CD4-positive, alpha-beta T cell (primary cell): ENCODE measurements around the gene GABRG2. TPM values are rescaled to one million over a fixed set of nuclear protein-coding genes. Genes with fewer than 3 reads are reported as not detected.

Source experiments
- ATAC-seq: fragments of 200-7000 bp; cut with Tn5 transposase; one replicate; pipeline ENCODE4 v1.10.0; 2022; ENCODE audit warnings: mild to moderate bottlenecking; ENCODE audit not compliant: poor library complexity
- CTCF ChIA-PET: fragments of 350-600 bp; sonication (Branson Sonifier 250); formaldehyde crosslinking; loops from one replicate; lab custom pipeline; 2021; ENCODE audit warnings: antibody characterized with exemption, inconsistent platforms; lab: Charles Lee
- POLR2A ChIA-PET: fragments of 350-600 bp; sonication (Branson Sonifier 250); formaldehyde crosslinking; loops from one replicate; lab custom pipeline; 2021; ENCODE audit warnings: antibody characterized with exemption, inconsistent platforms; lab: Charles Lee
- DNase-seq, 14 experiments: peaks; one replicate each; pipeline ENCODE4 v3.0.0-alpha.2; 2013 to 2020; ENCODE audit warnings: mixed read lengths in 2 of 14
- H3K27ac ChIP-seq, 2 donors: one replicate each; pipeline versions ENCODE4 v1.5.1 to v1.7.0; 2013; ENCODE audit warnings: low read length in 2 of 2, low read depth in 1 of 2, mild to moderate bottlenecking in 1 of 2
- H3K27me3 ChIP-seq, 2 experiments: 1 replicate in 1 of 2; 2 replicates in 1 of 2; pipeline versions ENCODE4 v1.6.1 to v1.7.0; 2013; ENCODE audit warnings: low read length in 2 of 2, control low read depth in 1 of 2, mild to moderate bottlenecking in 1 of 2, moderate library complexity in 1 of 2; ENCODE audit not compliant: insufficient read depth in 2 of 2, control insufficient read depth in 1 of 2
- H3K36me3 ChIP-seq: one replicate; pipeline ENCODE4 v1.6.1; 2013; ENCODE audit warnings: low read length, control low read depth; ENCODE audit not compliant: insufficient read depth
- H3K4me1 ChIP-seq: one replicate; pipeline ENCODE4 v1.6.1; 2013; ENCODE audit warnings: low read length, control low read depth; ENCODE audit not compliant: insufficient read depth
- H3K4me3 ChIP-seq: one replicate; pipeline ENCODE4 v1.5.1; 2013; ENCODE audit warnings: mild to moderate bottlenecking, low read length, moderate library complexity
- H3K9me3 ChIP-seq, 2 experiments: 1 replicate in 1 of 2; 2 replicates in 1 of 2; pipeline versions ENCODE4 v1.6.1 to v1.7.0; 2013; ENCODE audit warnings: low read length in 2 of 2, mild to moderate bottlenecking in 2 of 2, control low read depth in 1 of 2, moderate library complexity in 1 of 2; ENCODE audit not compliant: control insufficient read depth in 1 of 2, insufficient read depth in 1 of 2
- H3K27ac Mint-ChIP-seq: one replicate; pipeline ENCODE4 v1.8.0; 2020; ENCODE audit warnings: mixed read lengths
- H3K27me3 Mint-ChIP-seq: one replicate; pipeline ENCODE4 v1.8.0; 2021; ENCODE audit warnings: mixed read lengths
- H3K36me3 Mint-ChIP-seq: one replicate; pipeline ENCODE4 v1.8.0; 2021; ENCODE audit warnings: low read depth, mixed read lengths
- H3K4me1 Mint-ChIP-seq: one replicate; pipeline ENCODE4 v1.8.0; 2021; ENCODE audit warnings: low read depth, mixed read lengths
- H3K4me3 Mint-ChIP-seq: one replicate; pipeline ENCODE4 v1.8.0; 2020; ENCODE audit warnings: mild to moderate bottlenecking, mixed read lengths
- H3K9me3 Mint-ChIP-seq: one replicate; pipeline ENCODE4 v1.8.0; 2020; ENCODE audit warnings: mixed read lengths
- intact Hi-C, 2 experiments: fragments of 100-400 bp; cut with DNase I in 1 of 2; cut with micrococcal nuclease in 1 of 2; formaldehyde crosslinking; loops; one replicate each; pipeline versions ENCODE4 v1.15.1 to v1.9.0; 2023 to 2025; cut with DNase I, micrococcal nuclease
- total RNA-seq, 174 experiments: library from RNA in 2 of 174; stranded (reverse) in 2 of 174; gene quantifications; one replicate each; pipeline ENCODE4 v1.2.3 and lab custom pipeline; 2021 to 2026
- TF ChIP-seq, protein P1 (sequence below): fragments of 200-600 bp; IDR thresholded peaks from one replicate; pipeline ENCODE4 v1.8.0; 2022; ENCODE audit warnings: antibody characterized with exemption, mild to moderate bottlenecking

Gene GABRG2
- total RNA-seq, 2 experiments from 2014 or later = not detected

DNA sequence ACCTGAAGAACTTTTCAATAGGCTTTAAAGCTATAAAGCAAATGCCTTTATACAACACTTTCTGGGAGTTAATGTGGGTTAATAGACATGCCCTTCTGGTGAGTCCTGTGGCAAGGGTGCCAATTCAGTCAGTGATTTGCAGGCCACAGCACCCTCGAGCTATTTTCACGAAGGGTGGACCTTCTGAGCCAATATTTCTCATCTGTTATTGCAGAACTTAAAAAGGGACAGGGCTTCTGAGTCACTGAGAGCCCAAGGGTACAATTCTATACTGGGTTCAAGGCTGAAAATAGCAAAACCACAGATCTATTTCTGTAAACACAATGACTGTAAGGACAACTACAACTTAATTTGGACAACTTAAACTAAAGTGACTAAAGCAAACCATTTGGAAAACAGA lies 92.8 kb downstream of the GABRG2 start:
- ChIA-PET CTCF (no interaction called here), POLR2A (no interaction called here)
- TF ChIP-seq, protein P1, sequence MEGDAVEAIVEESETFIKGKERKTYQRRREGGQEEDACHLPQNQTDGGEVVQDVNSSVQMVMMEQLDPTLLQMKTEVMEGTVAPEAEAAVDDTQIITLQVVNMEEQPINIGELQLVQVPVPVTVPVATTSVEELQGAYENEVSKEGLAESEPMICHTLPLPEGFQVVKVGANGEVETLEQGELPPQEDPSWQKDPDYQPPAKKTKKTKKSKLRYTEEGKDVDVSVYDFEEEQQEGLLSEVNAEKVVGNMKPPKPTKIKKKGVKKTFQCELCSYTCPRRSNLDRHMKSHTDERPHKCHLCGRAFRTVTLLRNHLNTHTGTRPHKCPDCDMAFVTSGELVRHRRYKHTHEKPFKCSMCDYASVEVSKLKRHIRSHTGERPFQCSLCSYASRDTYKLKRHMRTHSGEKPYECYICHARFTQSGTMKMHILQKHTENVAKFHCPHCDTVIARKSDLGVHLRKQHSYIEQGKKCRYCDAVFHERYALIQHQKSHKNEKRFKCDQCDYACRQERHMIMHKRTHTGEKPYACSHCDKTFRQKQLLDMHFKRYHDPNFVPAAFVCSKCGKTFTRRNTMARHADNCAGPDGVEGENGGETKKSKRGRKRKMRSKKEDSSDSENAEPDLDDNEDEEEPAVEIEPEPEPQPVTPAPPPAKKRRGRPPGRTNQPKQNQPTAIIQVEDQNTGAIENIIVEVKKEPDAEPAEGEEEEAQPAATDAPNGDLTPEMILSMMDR = no peak
- intact Hi-C loops = no loop called here
- Mint-ChIP-seq H3K4me1 (no peaks in the 10 kb centered on the region), H3K27ac (no peak overlapping the region), H3K36me3 (no peaks in the 10 kb centered on the region), H3K27me3 (no peaks in the 10 kb centered on the region), H3K9me3 (peaks cover 11% of the 10 kb centered on the region), H3K4me3 (no peak overlapping the region)
- Histone ChIP-seq H3K9me3 (peaks cover 3 to 11% of the 10 kb centered on the region in 2 experiments), H3K4me3 (no peak overlapping the region), H3K27ac (no peak overlapping the region), H3K4me1 (no peaks in the 10 kb centered on the region), H3K36me3 (no peaks in the 10 kb centered on the region), H3K27me3 (no peaks in the 10 kb centered on the region)
- DNase-seq = no peak
- ATAC-seq = no peak

DNA sequence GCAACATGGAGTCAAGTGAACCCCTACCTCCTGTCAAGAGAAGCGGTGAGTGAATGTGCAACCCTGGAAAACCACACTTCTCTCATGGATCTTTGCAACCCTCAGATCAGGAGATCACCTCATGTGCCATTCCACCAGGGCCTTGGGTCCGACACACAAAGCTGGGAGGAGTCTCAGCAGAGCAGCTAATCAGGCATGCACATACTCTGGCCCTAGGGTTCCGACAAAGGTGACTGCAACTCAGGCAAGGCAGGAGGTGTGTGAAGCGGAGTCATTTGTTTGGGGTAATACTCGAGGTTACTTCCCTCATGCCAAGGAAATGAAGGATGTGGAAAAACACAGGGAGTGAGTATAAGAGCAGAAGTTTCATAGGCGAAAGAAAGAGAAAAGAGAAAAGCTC lies 96.1 kb downstream of the GABRG2 start:
- no peak overlapping the region for H3K4me3 Mint-ChIP-seq
- H3K27me3 Mint-ChIP-seq = no peaks in the 10 kb centered on the region
- ChIA-PET POLR2A (no interaction called here), CTCF (no interaction called here)
- H3K4me1 ChIP-seq = no peaks in the 10 kb centered on the region
- H3K27ac ChIP-seq = no peak overlapping the region
- H3K27ac Mint-ChIP-seq = no peak overlapping the region
- no peaks in the 10 kb centered on the region for H3K27me3 ChIP-seq
- ATAC-seq (no peak), DNase-seq (no peak)
- H3K36me3 Mint-ChIP-seq = no peaks in the 10 kb centered on the region
- no peaks in the 10 kb centered on the region for H3K4me1 Mint-ChIP-seq
- intact Hi-C loops = no loop called here
- no peaks in the 10 kb centered on the region for H3K36me3 ChIP-seq
- peaks cover 16% of the 10 kb centered on the region for H3K9me3 Mint-ChIP-seq
- TF ChIP-seq, protein P1 = no peak
- no peak overlapping the region for H3K4me3 ChIP-seq
- peaks cover 12% of the 10 kb centered on the region in 2 experiments for H3K9me3 ChIP-seq

DNA sequence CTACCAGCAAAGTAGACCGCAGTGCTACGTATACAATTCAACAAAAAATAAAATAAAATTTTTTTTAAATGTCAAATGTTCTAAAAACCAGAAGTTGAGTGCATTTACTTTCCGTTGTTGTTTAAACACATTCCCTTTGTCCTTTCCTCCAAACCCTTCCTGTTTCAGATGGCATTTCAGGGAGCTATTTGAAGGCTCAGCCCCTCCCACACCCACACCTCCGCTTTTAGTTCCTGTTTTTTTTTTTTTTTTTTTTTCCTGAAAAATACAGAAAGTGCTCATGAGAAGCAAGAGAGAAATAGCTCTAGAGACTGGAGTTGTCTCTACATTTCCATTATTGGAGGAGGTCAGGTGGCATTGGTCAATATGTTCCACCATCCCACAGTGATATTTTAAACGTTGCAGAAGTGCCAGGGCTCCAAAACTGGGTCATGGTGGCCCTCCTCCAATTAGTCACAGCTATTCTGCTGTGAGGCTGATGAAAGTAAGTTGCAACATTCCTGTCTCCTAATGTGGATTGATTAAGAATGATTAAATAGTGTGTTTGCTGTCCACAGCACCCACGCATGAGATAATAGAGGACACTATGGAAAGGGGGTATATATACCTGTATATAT lies 106.9 kb downstream of the GABRG2 start:
- TF ChIP-seq, protein P1 = no peak
- Histone ChIP-seq H3K4me1 (no peaks in the 10 kb centered on the region), H3K4me3 (no peak overlapping the region), H3K27me3 (no peaks in the 10 kb centered on the region), H3K36me3 (no peaks in the 10 kb centered on the region), H3K9me3 (no peaks in the 10 kb centered on the region), H3K27ac (no peak overlapping the region)
- no peak overlapping the region for H3K4me3 Mint-ChIP-seq
- ChIA-PET POLR2A (no interaction called here), CTCF (no interaction called here)
- intact Hi-C loops = no loop called here
- DNase-seq (no peak), ATAC-seq (no peak)
- H3K36me3 Mint-ChIP-seq = no peaks in the 10 kb centered on the region
- H3K27me3 Mint-ChIP-seq = no peaks in the 10 kb centered on the region
- H3K4me1 Mint-ChIP-seq = no peaks in the 10 kb centered on the region
- peaks cover 18% of the 10 kb centered on the region for H3K9me3 Mint-ChIP-seq
- no peak overlapping the region for H3K27ac Mint-ChIP-seq
